GM18907 (cell line): ENCODE data around the gene ARHGAP5.
A peak's percentile ranks its signal among the peaks of the same experiment; 100 is the strongest.

Source experiments
- ATAC-seq: cut with Tn5 transposase; IDR thresholded peaks from one replicate; pipeline ENCODE4 v1.9.1; 2021; ENCODE audit warnings: mild to moderate bottlenecking, moderate library complexity; ENCODE audit not compliant: unreplicated experiment

The ARHGAP5 gene

DNA sequence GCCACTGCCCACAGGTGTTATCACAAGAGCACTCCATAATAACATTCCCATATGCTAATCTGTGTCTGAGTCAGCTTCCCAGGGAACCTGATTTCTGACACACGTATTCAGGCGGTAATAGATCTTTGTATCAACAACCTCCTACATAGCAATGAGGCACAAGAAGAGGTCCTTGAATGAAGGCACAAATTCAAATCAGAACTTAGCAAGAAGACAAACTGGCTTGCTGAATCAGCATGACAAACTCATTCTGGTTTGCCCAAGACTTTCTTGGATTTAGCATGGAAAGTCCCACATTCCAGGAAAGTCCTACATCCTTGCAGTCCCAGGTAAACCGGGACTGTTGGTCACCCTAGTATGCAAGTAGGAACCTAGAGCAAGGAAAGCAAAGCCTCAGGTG lies 90.8 kb downstream of the ARHGAP5 start:
- ATAC-seq, result no peak

- no peak for ATAC-seq
These were observed 92.1 kb downstream of the ARHGAP5 start for GRCh38 chr14:32169191-32169590.

DNA sequence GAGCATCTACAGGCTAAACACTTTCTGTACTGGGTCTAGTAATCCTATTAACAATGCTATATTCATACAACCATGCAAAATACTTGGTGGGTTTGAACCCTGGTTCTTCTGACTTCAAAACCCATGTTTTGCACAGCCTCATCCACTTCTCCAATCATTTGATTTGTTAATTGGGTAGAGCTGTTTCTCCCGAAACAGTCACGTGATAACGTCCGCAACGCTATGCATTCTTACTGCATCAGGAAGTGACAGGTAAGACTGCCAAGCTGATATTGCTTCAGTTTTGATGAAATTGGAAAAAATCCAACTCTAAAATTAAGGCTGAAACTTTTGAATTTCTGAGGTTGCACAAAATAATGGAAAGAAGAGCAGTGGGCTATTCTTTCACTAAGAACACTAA lies 94.4 kb downstream of the ARHGAP5 start:
- no peak for ATAC-seq

DNA sequence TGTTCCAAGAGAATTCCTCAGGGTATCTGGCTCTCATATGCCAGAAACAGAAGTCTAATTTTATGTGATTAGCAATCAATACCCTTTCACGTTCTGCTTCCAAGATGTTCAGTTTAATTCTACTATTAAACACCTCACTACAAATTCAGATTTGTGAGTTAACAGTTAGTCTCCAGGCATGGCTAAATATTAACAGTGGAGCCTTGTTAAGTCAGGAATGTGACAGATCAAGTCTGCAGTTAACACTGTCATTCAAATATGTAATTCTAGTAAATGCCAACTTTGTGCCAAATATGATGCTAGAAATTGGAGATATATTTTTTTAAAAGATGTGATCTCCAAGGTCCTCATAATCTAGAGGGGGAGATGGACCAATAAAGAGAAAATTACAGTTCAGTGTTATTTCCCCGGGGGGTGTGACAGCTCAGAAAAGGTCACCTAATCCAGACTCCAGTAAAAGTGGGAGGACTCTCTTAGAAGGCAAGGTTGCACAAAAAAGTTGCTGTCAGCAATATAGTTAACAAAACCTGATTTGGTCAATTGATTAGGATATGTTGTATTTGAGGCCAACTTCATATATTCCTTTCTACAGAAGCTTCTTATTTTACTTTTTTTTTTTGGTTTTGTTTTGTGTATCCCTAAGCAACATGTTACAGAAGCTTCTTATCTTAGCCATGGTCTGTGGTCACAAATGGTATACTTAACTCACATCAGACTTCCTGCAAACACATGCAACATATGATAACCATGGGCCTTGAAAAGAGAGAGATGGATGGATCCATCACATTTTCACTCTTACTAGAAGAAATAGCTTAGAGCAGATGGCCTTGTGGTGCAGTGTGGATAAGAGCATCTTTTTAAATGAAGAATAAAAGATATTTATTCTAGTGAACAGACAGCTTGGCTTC lies 106.3 kb downstream of the ARHGAP5 start:
- ATAC-seq, result no peak

DNA sequence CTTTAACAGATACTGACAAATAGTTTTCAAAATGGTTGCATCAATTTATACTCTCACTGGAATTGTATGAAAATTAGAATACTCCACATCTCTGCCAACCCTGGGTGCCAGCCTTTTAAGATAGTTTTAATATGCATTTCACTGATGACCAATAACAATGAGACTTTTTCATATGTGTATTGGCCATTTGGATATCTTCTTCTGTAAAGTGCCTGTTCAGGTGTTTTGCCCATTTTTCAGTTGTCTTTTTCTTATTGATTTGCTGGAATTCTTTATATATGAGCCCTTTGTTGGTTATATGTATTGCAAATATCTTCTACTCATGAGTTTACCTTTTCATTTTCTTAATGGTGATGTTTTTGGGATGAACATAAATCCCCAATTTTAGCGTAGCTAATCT lies 108.0 kb downstream of the ARHGAP5 start:
- ATAC-seq, result no peak

GRCh38 chr14:32186248-32186647 lies 109.1 kb downstream of the ARHGAP5 start:
- peak; percentile 58 for ATAC-seq

- ATAC-seq, result no peak
These were observed 112.7 kb downstream of the ARHGAP5 start for GRCh38 chr14:32189811-32190210.

- ATAC-seq, result no peak
These were observed 113.6 kb downstream of the ARHGAP5 start for GRCh38 chr14:32190673-32191072.

DNA sequence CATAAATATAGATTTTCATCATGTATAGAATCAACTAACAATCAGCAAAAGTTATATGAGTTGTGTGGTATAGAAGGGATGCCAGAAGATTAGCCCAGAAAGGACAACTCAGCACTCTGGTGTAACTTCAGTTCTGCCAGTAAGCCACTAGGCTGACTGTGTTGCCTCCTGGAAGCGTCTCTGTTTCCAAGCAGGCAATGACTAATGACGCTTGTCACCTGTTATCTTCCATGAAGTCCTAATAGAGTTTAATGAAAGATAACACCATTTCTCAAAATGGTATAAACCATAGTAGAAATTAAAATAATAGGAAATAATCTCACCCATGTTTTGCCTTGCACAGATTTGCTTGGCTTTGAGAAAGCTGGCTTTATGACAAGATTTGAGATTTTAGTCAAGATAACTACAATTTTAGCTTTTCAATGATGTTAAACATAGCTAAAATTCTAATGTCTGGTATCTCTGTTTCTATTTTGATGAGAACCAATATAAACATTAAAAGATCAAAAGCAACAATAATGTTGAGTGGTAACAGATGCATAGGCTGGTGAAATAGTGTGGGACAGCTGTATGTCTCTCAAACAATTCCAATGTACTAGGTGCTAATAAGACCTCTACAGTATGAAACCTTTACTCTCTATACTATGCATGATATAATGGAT lies 115.7 kb downstream of the ARHGAP5 start:
- no peak for ATAC-seq

- ATAC-seq, result no peak
These were observed 116.4 kb downstream of the ARHGAP5 start for GRCh38 chr14:32193532-32193931.

- ATAC-seq, result no peak
These were observed 118.5 kb downstream of the ARHGAP5 start for GRCh38 chr14:32195636-32196035.

- peak; percentile 59 for ATAC-seq
These were observed 120.8 kb downstream of the ARHGAP5 start for GRCh38 chr14:32197919-32198318.

GRCh38 chr14:32200368-32201192 lies 123.5 kb downstream of the ARHGAP5 start:
- ATAC-seq, result no peak

- peak; percentile 56 for ATAC-seq
These were observed 124.2 kb downstream of the ARHGAP5 start for GRCh38 chr14:32201193-32201815.

- ATAC-seq, result no peak
These were observed 124.8 kb downstream of the ARHGAP5 start, which contains the start of gene RNU6-7 for GRCh38 chr14:32201816-32202490. TSS of gene RNU6-7 (plus strand) at chr14:32202045.

GRCh38 chr14:32202491-32202997 lies 125.4 kb downstream of the ARHGAP5 start:
- no peak for ATAC-seq

GRCh38 chr14:32202998-32203882 lies 126.1 kb downstream of the ARHGAP5 start, which contains the start of gene RNU6-8:
TSS of gene RNU6-8 (minus strand) at chr14:32203269.
- ATAC-seq, result peak; percentile 72

DNA sequence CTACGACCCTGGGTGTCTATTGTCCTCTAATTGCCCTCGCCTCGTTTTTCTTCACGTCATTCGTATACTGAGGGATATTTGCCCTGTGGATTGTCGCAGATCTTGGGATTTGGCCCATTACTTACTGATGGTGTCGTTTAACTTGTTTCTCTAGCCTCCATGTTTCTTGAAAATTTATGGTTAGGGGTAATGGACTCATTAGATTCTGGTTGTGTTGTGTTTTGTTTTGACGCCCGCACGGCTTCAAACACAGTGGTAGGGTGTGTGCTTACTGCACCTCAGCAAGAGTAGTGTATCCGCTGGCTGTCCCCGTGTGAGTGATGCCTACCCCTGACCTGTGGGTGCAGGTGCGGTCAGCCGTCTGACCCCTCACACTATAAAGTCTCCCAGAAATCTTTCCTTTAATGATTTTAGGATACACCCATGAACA lies 126.8 kb downstream of the ARHGAP5 start:
- ATAC-seq, result no peak

DNA sequence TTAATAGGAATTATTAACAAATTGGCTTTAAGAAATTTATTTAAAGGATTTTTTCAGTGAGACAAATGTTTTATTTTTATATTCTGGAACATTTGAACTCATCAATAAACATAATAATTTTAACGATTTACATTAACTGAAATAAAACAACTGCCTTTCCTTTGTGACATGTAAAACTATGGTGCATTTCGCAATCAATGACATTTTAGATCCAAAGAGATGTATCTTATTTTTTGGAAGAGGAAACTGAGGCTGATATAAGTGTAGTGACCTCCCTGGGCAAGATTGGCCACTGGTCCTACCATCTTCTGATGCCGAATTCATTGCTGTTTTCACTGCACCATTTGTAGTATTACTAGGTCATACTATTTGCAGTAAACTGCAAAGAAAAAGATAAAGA lies 128.4 kb downstream of the ARHGAP5 start:
- ATAC-seq, result no peak
